Measurements from ENCODE around the gene ZNHIT2.

GRCh38 chr11:65078151-65078550, 39.4 kb downstream of the ZNHIT2 start:
- 0 out of 2 replicates have a peak, but pooled peaks have one; percentile 17 for TF ChIP-seq ARID4A (CRISPR knock-in tag; IDR thresholded peaks at IDR 0.05; ENCODE audit: borderline replicate concordance)
- peak; percentile 86 for TF ChIP-seq CTCF (CRISPR knock-in tag; IDR thresholded peaks at IDR 0.05)
- TF ChIP-seq RFXANK (CRISPR knock-in tag; IDR thresholded peaks at IDR 0.05) = no peak
- no peak for TF ChIP-seq NCOA1 (CRISPR knock-in tag; IDR thresholded peaks at IDR 0.05)
- no peak for TF ChIP-seq MAX (IDR thresholded peaks at IDR 0.05)
